Stimulated activated CD4-positive, alpha-beta T cell treated with anti-CD3 and anti-CD28 coated beads, Interleukin-2, amount 100 ng/mL, for 24 hours (primary cell): ENCODE results near the gene SNX13.
A peak's percentile ranks its signal among the peaks of the same experiment; 100 is the strongest.

ENCODE experiments used
- DNase-seq, 2 donors: peaks; one replicate each; pipeline ENCODE4 v3.0.0-alpha.2; 2020

SNX13 gene

GRCh38 chr7:17940302-17940883, at the start of gene SNX13:
TSS of gene SNX13 (minus strand) at chr7:17940494. CDS start at chr7:17940295, 199 bp downstream.
- peak; percentile 90 to 91 for DNase-seq

- DNase-seq, result no peak
Measured at GRCh38 chr7:17989546-17989945, 49.3 kb upstream of the SNX13 start.

- DNase-seq, result no peak
Measured at GRCh38 chr7:17988858-17989257, 48.6 kb upstream of the SNX13 start.

- no peak for DNase-seq
Measured at GRCh38 chr7:17988141-17988540, 47.8 kb upstream of the SNX13 start.

GRCh38 chr7:17986851-17987250, 46.6 kb upstream of the SNX13 start:
- DNase-seq, result no peak

- DNase-seq, result no peak
Measured at GRCh38 chr7:17985473-17986239, 45.4 kb upstream of the SNX13 start.

GRCh38 chr7:17984288-17984687, 44.0 kb upstream of the SNX13 start:
- no peak for DNase-seq

GRCh38 chr7:17983221-17984062, 43.1 kb upstream of the SNX13 start:
- no peak for DNase-seq

- no peak for DNase-seq
Measured at GRCh38 chr7:17976952-17977351, 36.7 kb upstream of the SNX13 start.

- no peak for DNase-seq
Measured at GRCh38 chr7:17971411-17971810, 31.1 kb upstream of the SNX13 start.

- no peak for DNase-seq
Measured at GRCh38 chr7:17968791-17969715, 28.8 kb upstream of the SNX13 start.

GRCh38 chr7:17966706-17967105, 26.4 kb upstream of the SNX13 start:
- DNase-seq, result no peak

GRCh38 chr7:17965603-17966002, 25.3 kb upstream of the SNX13 start:
- DNase-seq, result no peak

GRCh38 chr7:17963281-17963680, 23.0 kb upstream of the SNX13 start:
- DNase-seq, result no peak

- DNase-seq, result no peak
Measured at GRCh38 chr7:17962652-17963051, 22.4 kb upstream of the SNX13 start.

- no peak for DNase-seq
Measured at GRCh38 chr7:17957871-17958270, 17.6 kb upstream of the SNX13 start.

GRCh38 chr7:17952387-17952786, 12.1 kb upstream of the SNX13 start:
- DNase-seq, result peak in 1 of 2 donors; percentile 6

- no peak for DNase-seq
Measured at GRCh38 chr7:17951742-17952254, 11.5 kb upstream of the SNX13 start.

GRCh38 chr7:17948526-17949238, 8.4 kb upstream of the SNX13 start:
- no peak for DNase-seq

- no peak for DNase-seq
Measured at GRCh38 chr7:17947620-17948019, 7.3 kb upstream of the SNX13 start.

- no peak for DNase-seq
Measured at GRCh38 chr7:17946591-17946990, 6.3 kb upstream of the SNX13 start.

- DNase-seq, result no peak
Measured at GRCh38 chr7:17944720-17945119, 4.4 kb upstream of the SNX13 start.
